ENCODE results near the gene SDR39U1. TPM values are rescaled to one million over a fixed set of nuclear protein-coding genes. Genes with fewer than 3 reads are reported as not detected.

The SDR39U1 gene
- total and polyA plus RNA-seq, 10 of the 15 experiments (the other 5 are each of a cell fraction or from before 2014, with no cell fraction given), result 14.0 to 89.3 (median 42.2) TPM

- Histone ChIP-seq H3K4me1 (ENCODE audit: control insufficient read depth, insufficient read depth, low read length) (peaks cover 4% of the 10 kb centered on the region), H3K4me3 (peak overlapping the region; percentile 93), H3K27me3 (replicated peaks in 1 of 2; ENCODE audit: control insufficient read depth in 2 of 2, insufficient read depth in 2 of 2, low read length in 1 of 2) (no peaks in the 10 kb centered on the region), H3K79me2 (ENCODE audit: control insufficient read depth, insufficient read depth, low read length) (peaks cover 19% of the 10 kb centered on the region), H3K9me3 (replicated peaks; ENCODE audit: control insufficient read depth, insufficient read depth, low read length) (no peaks in the 10 kb centered on the region), H2AFZ (ENCODE audit: control insufficient read depth, low read depth, low read length) (peak overlapping the region; percentile 65), H3K9ac (ENCODE audit: control insufficient read depth, insufficient read depth, low read length) (peak overlapping the region; percentile 81), H3K4me2 (ENCODE audit: control insufficient read depth, insufficient read depth) (peak overlapping the region; percentile 88), H4K20me1 (ENCODE audit: control insufficient read depth, insufficient read depth) (no peaks in the 10 kb centered on the region), H3K36me3 (ENCODE audit: control insufficient read depth in 2 of 2, insufficient read depth in 2 of 2, low read length in 1 of 2) (peaks cover 6 to 11% of the 10 kb centered on the region in 2 experiments), H3K27ac (ENCODE audit: control insufficient read depth, insufficient read depth) (peak overlapping the region; percentile 96)
- SMC1A ChIA-PET (ENCODE audit: uncharacterized antibody, unreplicated experiment), result no interaction called here
- CTCF ChIA-PET, result interaction anchor here (0.8 to 11.4 kb wide), 3 partner anchors 12 to 135 kb away, joined by 4 to 220 read pairs (median 46); partner anchors contain the start of genes ADCY4, CIDEB, KHNYN and RIPK3
- no peak for ATAC-seq
- DNase-seq (ENCODE audit: low read depth, low spot score), result no peak
- RAD21 ChIA-PET (ENCODE audit: unreplicated experiment), result interaction anchor here (3.6 kb wide), 1 partner anchor 12 kb away, joined by 36 read pairs; the partner anchor contains the start of gene KHNYN
- in situ Hi-C loops (cut with MboI) (no loop called here), intact Hi-C loops (cut with micrococcal nuclease; ENCODE audit: unreplicated experiment) (no loop called here)
- BruUV-seq (replicated peaks), result TSS peak; percentile 91
- POLR2A ChIA-PET, result interaction anchor here (0.6 to 4.5 kb wide), 3 partner anchors 12 to 269 kb away, joined by 3 to 38 read pairs (median 5); partner anchors contain the start of genes CBLN3 and KHNYN
- no peak for FAIRE-seq
- 5% methylated on average over 7 of the region's 7 CpGs for WGBS (ENCODE audit: insufficient coverage, insufficient replicate concordance, low lambda C conversion rate, missing lambda C conversion rate)
- no peak for TF ChIP-seq CEBPZ (IDR thresholded peaks at IDR 0.05; ENCODE audit: low read depth, low read length)
- no peak for TF ChIP-seq ATF2 (IDR thresholded peaks at IDR 0.05; ENCODE audit: low read length)
- TF ChIP-seq CBFB (IDR thresholded peaks at IDR 0.05; ENCODE audit: low read depth), result peak; percentile 64; the same call in 1 of the 2 replicates
- no peak for TF ChIP-seq HSF1 (IDR thresholded peaks at IDR 0.05; ENCODE audit: low read depth, low read length)
- TF ChIP-seq ZNF207 (IDR thresholded peaks at IDR 0.05; ENCODE audit: borderline replicate concordance), result no peak
- 0 out of 2 replicates have a peak, but pooled peaks have one; percentile 72 for TF ChIP-seq POLR2AphosphoS5 (IDR thresholded peaks at IDR 0.05; ENCODE audit: low read length)
- TF ChIP-seq RUNX3 (IDR thresholded peaks at IDR 0.05; ENCODE audit: low read length), result peak; percentile 1; the same call in 1 of the 2 replicates
- TF ChIP-seq LARP7 (IDR thresholded peaks at IDR 0.05), result no peak
- TF ChIP-seq FOXM1 (IDR thresholded peaks at IDR 0.05; ENCODE audit: low read depth, low read length), result no peak
- no peak for TF ChIP-seq BACH1 (IDR thresholded peaks at IDR 0.05; ENCODE audit: borderline replicate concordance)
- no peak for TF ChIP-seq HCFC1 (IDR thresholded peaks at IDR 0.05; ENCODE audit: low read length)
- no peak for TF ChIP-seq RBBP5 (conservative IDR thresholded peaks at IDR 0.05)
- no peak for TF ChIP-seq JUND (IDR thresholded peaks at IDR 0.05; ENCODE audit: low read depth, low read length)
- no peak for TF ChIP-seq POU2F2 (IDR thresholded peaks at IDR 0.05; ENCODE audit: borderline replicate concordance, low read depth, low read length)
- no peak for TF ChIP-seq NFXL1 (IDR thresholded peaks at IDR 0.05; ENCODE audit: borderline replicate concordance)
- TF ChIP-seq YY1 (IDR thresholded peaks at IDR 0.05; ENCODE audit: low read depth, low read length), result no peak
- no peak for TF ChIP-seq CBX5 (IDR thresholded peaks at IDR 0.05; ENCODE audit: low read depth)
- TF ChIP-seq MTA2 (IDR thresholded peaks at IDR 0.05; ENCODE audit: low read depth), result no peak
- TF ChIP-seq MXI1 (IDR thresholded peaks at IDR 0.05; ENCODE audit: low read depth, low read length), result no peak
- TF ChIP-seq SP1 (IDR thresholded peaks at IDR 0.05; ENCODE audit: low read depth, low read length), result no peak
Measured at GRCh38 chr14:24443053-24443665, 583 bp upstream of the SDR39U1 start.
